ENCODE data around the gene HSPB7. TPM values are rescaled to one million over a fixed set of nuclear protein-coding genes. Genes with fewer than 3 reads are reported as not detected.
"Not testable (repeated sequence)": the region's sequence is repeated elsewhere in the genome, so short reads cannot be mapped to it uniquely, and the experiment has no call there.

HSPB7 gene
- polyA plus RNA-seq, 4 donors: 4.0 to 5.8 (median 4.4) TPM

DNA sequence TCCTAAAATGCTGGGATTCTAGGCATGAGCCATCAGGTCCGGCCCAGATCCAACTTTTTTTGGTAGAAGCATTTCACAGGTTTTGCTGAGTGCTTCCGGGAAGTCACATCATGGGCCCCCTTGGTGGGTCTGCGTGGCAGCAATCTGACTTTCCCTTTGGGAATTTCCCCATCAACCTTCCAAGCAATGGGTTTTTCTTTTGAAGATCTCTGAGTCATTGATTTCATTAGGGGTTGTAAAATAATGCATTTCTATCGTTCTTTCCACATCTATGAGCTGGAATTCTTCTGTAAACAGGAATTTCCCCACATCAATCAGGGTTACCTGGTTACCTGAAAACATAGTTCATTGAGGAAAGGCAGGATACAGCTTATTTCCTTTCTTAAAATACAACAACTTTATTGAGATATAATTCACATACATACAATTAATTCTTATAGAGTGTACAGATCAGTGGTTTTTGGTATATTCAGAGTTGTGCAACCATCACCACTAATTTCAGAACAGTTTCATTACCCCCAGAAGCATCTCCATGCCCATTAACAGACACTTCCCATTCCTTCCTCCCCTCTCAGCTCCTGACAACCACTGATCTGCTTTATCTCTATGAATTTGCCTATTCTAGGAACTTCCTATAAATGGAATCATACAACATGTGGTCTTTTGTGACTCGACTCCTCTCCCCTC is 32.1 kb downstream of the HSPB7 start:
- DNase-seq (ENCODE audit: low read depth in 4 of 4, low spot score in 3 of 4): no peak

DNA sequence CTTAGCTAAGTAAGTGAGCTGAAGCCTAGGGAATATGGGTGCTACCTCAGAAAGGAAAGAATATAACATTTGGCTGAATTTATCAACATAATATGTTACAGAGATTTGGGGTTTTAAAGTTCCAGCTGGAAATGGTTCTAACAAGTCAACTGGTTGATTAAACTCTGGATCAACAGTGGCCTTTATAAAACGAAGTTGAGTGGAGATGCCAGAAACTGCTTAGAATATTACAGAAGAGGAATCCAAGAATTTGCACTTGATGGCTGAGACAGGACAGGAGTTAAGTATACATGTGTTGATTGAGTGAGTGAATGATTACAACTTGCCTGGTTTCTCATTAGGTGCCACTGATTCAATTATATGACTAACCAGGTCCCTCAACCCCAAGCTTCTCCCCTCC is 34.6 kb downstream of the HSPB7 start:
- DNase-seq (ENCODE audit: low read depth in 4 of 4, low spot score in 3 of 4): no peak

DNA sequence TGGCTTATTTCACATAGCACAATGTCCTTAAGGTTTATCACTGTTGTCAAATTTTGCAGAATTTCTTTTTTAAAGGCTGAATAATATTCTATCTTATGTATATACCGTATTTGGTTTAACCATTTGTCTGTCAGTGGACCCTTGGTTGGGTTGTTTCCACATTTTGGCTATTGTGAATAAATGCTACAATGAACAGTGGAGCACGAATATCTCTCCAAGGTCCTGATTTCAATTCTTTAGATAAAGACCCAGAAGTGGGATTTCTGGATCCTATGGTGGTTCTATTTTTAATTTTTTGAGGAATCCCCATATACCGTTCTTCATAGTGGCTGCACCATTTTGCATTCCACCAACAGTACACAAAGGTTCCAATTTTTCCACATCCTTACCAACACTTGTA is 36.2 kb downstream of the HSPB7 start:
- no peak for DNase-seq (ENCODE audit: low read depth in 4 of 4, low spot score in 3 of 4)

DNA sequence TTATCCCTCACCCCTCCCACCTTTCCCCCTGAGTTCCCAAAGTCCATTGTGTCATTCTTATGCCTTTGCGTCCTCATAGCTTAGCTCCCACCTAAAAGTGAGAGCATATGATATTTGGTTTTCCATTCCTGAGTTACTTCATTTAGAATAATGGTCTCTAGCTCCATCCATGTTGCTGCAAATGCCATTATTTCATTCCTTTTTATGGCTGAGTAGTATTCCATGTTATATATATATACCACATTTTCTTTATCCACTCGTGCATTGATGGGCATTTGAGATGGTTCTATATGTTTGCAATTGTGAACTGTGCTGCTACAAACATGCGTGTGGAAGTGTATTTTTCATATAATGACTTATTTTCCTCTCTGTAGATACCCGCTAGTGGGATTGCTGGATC is 39.9 kb downstream of the HSPB7 start:
- DNase-seq (ENCODE audit: low read depth in 4 of 4, low spot score in 3 of 4): not testable (repeated sequence)

DNA sequence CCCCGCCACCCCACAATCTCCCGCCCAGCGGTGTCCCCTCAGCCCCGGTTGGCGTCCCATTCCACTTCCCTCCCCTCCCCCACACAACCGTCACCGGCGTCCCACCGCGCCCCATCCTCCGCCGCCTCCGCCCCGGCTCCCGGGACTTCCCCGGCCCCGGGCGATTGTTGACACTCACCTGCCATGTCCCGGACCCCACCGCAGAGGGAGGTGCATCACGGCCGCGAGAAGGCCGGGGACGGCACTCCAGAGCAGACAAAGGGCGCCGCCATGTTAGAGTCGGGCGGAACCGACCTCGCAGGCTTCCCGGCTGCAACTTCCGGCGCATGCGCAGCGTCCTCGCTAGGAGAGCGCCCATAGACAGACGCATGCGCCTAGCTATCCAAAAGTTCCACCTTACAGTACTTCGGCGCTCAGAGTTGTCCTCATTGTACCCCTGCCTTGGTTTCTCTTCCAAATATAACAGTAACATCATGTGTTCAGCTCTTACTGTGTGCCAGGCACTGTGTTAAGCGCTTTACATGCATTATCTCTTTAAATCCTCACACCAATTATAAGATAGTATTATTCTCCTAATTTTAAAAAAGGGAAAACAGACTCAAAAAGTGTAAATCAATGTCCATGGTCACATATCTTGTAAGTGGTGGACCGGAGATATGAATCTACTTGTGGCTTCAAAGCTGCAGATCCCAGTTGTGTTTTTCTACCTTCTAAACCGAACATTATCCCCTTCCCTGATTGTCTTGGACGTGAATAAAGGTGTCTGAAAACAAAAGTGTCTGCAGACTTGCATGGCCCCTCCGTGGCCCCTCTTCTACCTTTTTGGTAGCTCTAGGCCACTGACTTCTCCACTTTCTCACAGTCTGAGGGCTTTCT is 41.8 kb downstream of the HSPB7 start, which contains the start of gene ZBTB17:
TSS of gene ZBTB17 (minus strand) at position 297 of the 876 bp plus-strand sequence. CDS start 27,606 bp downstream, outside the sequence.
- peak; percentile 84 to 93 (median 86) for DNase-seq (ENCODE audit: low read depth in 4 of 4, low spot score in 3 of 4)

DNA sequence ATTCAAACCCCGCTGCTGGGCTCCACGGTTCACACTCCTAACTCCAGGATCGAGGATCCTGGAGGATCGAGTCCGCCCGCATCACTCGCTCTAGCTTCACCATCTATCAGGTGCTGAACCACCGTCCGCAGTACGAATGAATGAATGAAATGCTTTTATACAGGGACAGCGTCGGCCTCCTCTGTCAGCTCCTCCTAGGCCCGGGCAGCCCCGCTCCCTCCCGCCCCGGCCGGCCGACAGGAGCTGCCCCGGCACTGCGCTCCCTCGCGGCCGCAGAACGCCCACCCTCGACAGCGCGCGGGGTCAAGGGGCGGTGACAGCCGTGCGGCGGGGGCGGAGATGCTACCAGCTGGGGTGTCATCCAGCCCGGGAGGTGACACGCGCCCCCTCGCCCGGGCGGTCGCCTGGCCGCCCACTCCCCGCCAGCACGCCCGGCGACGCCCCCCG is 42.5 kb downstream of the HSPB7 start:
- no peak for DNase-seq (ENCODE audit: low read depth in 4 of 4, low spot score in 3 of 4)

DNA sequence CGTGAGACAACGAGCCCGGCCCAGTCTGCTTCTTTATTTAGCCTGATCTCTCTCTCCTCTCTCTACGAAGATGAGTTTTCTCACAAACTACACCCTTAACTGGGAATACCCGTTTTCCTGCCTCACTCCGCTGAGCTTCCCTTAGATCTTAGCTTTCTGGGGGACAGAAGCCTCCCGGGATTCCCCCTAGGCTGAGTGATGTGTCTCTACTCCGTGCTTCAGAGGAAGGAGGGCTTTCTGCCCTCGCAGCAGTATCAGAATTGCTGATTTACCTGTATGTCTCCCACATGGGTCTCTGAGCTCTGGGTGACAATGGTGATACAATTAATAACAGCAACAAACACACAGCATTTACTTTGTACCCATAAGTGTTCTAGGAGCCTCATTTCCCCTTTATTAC is 43.0 kb downstream of the HSPB7 start:
- no peak for DNase-seq (ENCODE audit: low read depth in 4 of 4, low spot score in 3 of 4)

DNA sequence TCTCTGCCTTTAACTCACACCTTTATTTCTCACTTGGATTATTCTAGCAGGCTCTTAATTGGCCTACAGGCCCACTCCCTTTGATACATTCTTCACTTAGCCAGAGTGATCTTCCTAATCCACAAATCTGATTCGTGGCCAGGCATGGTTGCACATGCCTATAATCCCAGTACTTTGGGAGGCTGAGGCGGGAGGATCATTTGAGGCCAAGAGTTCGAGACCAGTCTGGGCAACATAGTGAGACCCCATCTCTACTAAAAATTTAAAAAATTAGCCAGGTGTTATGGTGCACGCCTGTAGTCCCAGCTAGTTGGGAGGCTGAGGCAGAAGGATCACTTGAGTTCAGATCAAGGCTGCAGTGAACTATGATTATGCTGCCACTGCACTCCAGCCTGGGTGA is 44.1 kb downstream of the HSPB7 start:
- DNase-seq (ENCODE audit: low read depth in 4 of 4, low spot score in 3 of 4): no peak

DNA sequence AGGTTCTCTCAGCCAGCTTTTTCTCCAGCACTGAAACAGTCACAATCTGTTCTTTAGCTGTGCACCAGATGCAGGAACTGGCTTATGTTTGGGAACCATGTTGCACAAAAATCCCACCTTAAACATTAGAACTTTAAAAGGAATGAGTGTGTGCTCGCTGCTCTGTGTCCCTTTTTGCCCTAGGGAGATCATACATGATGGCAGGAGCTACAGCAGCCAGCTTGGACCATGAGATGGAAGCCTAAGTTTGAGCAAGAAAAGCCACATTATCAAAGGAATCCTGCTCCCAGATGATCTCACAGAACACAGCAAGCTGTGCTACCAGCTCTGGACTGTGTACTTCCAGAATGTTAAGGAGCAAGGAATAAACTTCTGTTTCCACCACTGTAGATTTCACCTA is 45.4 kb downstream of the HSPB7 start:
- DNase-seq (ENCODE audit: low read depth in 4 of 4, low spot score in 3 of 4): no peak

DNA sequence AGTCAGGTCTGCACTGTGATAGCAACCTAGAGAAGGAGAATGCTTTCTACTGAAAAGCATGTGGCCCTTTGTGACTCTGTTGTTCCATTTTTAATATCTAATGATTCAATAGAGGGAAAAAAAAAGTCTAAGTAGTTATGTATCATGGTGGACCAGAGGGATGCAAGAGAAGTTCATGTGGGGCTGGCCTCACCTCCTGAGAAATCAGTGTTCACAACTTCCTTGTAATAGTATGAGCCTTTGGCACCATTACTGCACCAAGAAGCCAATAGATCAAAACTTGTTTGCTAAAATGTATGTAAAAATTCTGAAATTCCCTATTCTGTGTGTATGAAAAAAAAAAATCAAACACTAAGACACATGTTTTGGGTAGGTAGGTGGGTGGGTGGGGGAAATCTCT is 46.9 kb downstream of the HSPB7 start:
- DNase-seq (ENCODE audit: low read depth in 4 of 4, low spot score in 3 of 4): no peak

DNA sequence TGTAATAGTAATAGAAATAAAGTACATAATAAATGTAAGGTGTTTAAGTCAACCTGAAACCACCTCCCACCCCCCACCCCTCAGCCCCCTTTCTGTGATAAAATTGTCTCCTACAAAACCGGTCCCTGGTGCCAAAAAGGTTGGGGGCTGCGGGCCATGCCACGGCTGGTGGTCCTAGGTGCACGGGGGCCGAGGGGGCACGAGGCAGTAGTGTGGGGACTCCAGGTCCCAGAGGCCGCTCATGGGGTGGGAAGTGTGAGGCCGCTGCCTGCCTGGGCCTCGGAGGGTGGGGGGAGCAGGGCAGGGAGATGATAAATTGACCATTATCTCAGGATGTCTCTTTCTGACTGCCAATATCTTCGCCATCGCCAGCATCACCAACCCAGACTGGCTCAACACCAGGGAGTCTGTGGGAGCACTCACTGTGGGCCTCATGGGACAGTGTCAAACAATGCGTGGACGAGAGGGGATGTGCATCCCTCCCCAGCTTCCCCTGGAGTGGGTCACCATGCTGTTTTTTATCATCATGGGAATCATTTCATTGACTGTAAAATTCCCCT is 48.4 kb downstream of the HSPB7 start:
- DNase-seq (ENCODE audit: low read depth in 4 of 4, low spot score in 3 of 4): no peak

DNA sequence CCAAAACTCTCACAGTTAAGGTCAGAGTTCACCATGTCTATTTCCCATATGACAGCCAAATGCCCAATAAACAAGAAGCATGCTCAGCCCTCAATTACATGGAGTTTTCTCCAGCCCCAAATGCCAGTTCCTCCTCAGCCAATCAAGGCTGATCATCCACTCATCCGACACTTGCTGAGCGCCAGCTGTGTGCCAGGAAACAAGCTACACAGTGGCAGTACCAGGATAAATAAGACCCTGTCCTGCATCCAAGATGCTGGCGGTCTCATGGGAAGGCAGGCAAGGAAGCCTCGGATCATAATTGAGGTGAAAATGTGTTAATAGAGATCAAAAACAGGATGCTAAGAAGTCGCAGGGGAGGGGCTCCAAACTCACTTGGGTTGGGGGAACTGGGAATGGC is 49.7 kb downstream of the HSPB7 start:
- no peak for DNase-seq (ENCODE audit: low read depth in 4 of 4, low spot score in 3 of 4)

DNA sequence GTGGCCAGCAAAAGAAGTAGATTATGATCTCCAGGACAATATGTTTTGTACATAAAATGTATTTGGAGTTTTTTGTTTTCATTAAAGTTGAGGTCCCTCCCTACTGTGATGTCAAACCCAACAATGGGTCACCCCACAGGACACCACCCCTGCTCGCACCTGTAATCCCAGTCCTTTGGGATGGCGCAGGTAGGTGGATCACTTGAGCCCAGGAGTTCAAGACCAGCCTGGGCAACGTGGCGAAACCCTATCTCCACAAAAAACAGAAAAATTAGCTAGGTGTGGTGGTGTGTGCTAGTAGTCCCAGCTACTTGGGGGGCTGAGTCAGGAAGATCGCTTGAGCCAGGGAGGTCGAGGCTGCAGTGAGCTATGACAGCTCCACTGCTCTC is 50.9 kb downstream of the HSPB7 start:
- no peak for DNase-seq (ENCODE audit: low read depth in 4 of 4, low spot score in 3 of 4)

DNA sequence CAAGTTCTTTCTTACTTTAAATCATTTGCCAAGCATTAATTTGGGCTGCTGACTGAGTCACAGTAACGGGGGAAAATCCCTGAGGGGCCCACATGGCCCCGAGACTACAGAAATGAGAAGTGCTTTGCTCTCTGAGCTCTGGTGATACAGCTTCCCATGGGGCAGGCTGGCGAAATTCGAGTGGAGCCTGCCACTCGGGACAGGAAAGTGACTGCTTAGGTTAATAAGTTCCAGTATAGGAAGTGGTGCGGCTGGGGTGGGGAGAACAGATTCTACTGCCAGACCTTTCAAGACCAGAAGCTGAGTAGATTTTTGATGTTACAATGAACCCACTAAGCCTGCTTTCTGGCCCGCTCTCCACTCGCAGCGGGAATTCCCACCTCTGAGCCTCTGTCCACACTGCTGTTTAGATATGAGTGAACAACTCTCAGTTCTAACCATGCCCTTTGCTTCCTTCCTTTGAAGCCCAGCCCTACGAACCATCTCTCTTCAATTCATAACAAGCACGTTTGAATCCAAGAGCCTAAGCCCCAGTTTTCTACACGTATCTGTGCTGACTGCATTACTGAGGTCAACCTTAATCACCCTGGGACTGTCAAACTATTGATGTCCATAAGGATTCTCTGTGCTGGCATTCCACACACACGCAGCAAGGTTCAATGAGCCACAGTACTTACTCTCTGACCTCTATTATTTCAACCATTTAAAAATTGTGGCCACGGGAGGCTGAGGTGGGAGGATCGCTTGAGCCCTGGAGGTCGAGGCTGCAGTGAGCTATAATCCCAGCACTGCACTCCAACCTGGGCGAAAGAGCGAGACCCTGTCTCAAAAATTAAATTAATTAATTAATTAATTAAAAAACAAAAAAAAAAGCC is 51.5 kb downstream of the HSPB7 start:
- DNase-seq (ENCODE audit: low read depth in 4 of 4, low spot score in 3 of 4): no peak

DNA sequence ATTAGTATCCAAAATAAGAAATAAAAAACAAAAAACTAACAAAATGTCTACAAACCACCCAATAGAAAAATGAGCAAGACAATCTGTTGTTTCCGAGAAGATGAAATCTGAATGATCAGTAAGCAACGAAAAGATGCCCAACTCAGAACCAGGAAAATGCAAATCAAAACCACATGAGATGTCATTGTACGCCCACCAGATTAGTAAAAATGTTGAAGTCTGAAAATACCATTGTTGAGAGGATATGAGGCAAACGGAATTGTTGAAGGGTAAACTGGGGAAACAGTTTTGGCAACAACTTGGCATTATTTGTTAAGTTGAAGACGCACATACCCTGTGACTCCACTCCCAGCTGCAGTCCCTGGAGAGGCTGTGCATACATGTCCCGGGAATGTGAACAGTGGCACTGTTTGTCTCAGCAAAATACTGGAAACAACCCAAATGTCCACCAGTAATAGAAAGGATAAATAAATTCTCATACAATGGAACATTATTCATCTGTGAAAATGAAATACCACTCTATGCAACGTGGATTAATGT is 52.5 kb downstream of the HSPB7 start:
- DNase-seq (ENCODE audit: low read depth in 4 of 4, low spot score in 3 of 4): no peak

Other genes starting within 250 kb of the HSPB7 start
- gene UQCRHL, start 210.4 kb downstream of the HSPB7 start, polyA plus RNA-seq (ENCODE audit: insufficient read length in 4 of 4): 1 to 10 TPM in 3 of 4 donors, under 1 TPM in 1; 0.90 to 1.9 (median 1.5) TPM
- 10 to 100 TPM; 50.0 to 60.6 (median 57.7) TPM for gene SPEN, start 170.3 kb downstream of the HSPB7 start, polyA plus RNA-seq (ENCODE audit: insufficient read length in 4 of 4)
- 10 to 100 TPM; 27.7 to 32.2 (median 28.7) TPM for gene ZBTB17, start 41.9 kb downstream of the HSPB7 start, polyA plus RNA-seq (ENCODE audit: insufficient read length in 4 of 4)
- under 1 TPM in 3 of 4 donors, not detected in 1; 0.07 to 0.12 (median 0.10) TPM for gene SRARP, start 13.8 kb downstream of the HSPB7 start, polyA plus RNA-seq (ENCODE audit: insufficient read length in 4 of 4)
- gene CLCNKA, start 4.0 kb upstream of the HSPB7 start, polyA plus RNA-seq (ENCODE audit: insufficient read length in 4 of 4): 10 to 100 TPM; 15.6 to 26.9 (median 18.3) TPM
- 10 to 100 TPM; 41.6 to 77.0 (median 57.5) TPM for gene CLCNKB, start 25.7 kb upstream of the HSPB7 start, polyA plus RNA-seq (ENCODE audit: insufficient read length in 4 of 4)
- gene FAM131C, start 55.6 kb upstream of the HSPB7 start, polyA plus RNA-seq (ENCODE audit: insufficient read length in 4 of 4): 1 to 10 TPM; 1.4 to 2.3 (median 2.0) TPM
- 10 to 100 TPM; 14.7 to 19.7 (median 17.7) TPM for gene EPHA2, start 138.0 kb upstream of the HSPB7 start, polyA plus RNA-seq (ENCODE audit: insufficient read length in 4 of 4)
- 10 to 100 TPM; 17.1 to 22.0 (median 20.8) TPM for gene ARHGEF19, start 194.6 kb upstream of the HSPB7 start, polyA plus RNA-seq (ENCODE audit: insufficient read length in 4 of 4)
- 1 to 10 TPM; 4.0 to 7.6 (median 5.7) TPM for gene CPLANE2, start 219.1 kb upstream of the HSPB7 start, polyA plus RNA-seq (ENCODE audit: insufficient read length in 4 of 4)